Stimulated activated CD4-positive, alpha-beta T cell treated with anti-CD3 and anti-CD28 coated beads, Interleukin-2, amount 100 ng/mL, for 48 hours (primary cell): ENCODE measurements around the gene TOX3.

Experiments used
- DNase-seq, 2 donors: peaks; one replicate each; pipeline ENCODE4 v3.0.0-alpha.2; 2020

TOX3 gene

DNA sequence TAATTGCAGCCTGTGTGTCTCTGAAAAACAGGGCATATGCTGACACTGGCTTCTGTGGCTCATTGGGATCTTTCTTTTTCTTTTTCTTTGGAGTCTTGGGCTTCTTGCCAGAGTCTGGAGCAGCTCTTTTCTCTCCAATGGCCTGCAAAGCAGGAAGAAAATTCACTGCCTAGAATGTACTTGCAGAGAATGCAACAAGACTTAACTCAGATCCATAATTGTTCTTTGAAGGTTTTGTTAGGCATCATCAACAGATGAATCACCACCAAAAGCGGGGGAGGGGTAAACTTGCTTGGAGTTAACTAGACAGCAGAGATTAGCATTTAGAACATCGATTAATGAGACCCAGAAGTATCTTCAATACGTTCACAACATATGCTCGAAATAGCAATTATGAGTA lies 100.9 kb downstream of the TOX3 start:
- no peak for DNase-seq

DNA sequence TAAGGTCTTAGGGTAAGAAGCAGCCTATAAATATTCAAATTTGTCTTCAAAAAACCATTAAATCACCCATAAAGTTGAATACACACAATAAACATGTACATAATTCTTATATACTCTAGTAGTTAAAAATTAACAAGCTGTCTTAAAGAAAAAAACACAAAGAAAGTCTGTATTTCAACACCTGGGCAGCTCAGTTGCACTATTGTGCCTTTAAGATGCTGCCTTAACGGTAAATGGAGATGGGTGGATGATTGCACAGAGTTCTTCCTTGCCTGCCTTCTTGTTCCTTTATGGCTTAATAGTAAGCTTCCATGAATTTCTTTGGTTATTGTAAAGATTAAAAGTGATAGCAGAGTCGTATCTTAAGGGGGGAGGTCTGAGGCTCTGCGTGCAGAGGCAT lies 105.1 kb downstream of the TOX3 start:
- DNase-seq = no peak

DNA sequence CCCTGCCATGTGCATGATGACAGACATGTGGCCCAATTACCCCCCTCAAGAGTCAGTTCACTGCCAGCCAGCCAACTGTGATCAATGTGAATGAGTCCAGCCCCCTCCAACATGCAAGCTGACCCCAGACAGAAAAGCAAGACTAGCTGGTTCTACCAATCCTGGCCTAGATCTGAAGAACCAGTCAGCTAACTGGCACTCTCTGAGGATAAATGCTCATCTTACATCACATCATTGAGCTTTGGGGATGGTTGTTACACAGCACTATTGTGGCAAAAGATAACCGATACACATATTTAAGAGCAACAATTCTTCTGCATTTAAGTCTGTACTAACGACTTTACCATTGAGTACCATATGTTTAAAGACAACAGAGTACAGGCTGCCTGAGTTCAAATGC lies 106.7 kb downstream of the TOX3 start:
- no peak for DNase-seq

DNA sequence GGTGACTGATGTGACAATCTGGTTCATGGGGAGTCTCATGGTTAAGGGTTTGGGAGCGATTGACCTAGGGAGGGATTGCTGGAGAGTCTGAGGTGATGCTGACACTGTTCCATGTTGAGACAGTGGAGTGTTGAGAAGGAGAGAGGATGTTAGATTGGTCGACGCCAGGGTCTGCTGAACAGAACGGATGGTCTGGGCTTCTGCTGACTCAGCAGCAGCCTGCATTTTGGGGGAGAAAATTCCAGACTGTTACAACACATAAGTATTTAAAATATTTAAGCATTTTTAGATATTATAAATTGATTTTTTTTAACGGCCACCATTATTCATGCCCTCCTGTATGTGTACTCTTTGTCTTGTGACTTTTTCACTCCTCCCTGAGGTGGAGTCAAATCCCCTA lies 107.2 kb downstream of the TOX3 start:
- no peak for DNase-seq

DNA sequence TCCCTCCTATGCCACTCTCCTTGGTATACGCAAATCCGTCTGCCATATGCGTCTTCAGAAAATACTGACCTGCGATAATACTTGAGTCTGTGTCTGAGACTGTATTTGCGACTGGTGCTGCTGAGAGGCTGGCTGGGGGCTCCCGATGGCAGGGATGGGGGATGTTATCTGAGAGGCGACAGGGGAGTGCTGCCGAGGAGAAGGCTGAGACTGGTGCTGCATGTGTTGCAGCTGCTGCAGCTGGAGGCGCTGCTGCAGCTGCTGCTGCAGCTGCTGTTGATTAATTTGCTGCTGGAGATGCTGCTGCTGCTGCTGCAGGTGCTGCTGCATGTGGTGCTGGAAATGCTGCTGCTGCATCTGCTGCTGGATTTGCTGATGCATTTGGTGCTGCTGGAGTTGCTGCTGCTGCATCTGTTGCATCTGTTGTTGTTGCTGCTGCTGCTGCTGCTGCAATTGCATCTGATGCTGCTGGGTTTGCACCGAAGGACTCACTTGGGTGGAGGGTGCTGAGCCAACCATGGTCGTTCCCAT lies 107.7 kb downstream of the TOX3 start:
- DNase-seq = no peak

DNA sequence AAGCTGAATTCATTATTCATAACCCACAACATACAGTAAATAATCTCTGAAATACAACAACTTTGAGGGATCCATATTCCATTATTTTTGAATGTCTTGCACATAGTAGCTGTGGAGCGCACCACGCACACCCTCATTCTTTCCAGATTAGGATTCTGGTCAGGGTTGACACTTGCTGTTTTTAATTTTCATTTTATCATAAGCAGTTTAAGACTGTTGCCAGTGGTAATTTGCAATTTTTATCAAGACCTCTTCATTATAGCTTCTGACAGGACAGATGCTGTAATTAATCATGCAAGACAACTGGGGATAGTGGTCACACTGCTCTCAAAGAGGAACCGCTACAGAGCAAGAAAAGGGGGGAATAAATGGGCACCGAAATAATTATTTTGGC lies 109.7 kb downstream of the TOX3 start:
- DNase-seq = no peak

DNA sequence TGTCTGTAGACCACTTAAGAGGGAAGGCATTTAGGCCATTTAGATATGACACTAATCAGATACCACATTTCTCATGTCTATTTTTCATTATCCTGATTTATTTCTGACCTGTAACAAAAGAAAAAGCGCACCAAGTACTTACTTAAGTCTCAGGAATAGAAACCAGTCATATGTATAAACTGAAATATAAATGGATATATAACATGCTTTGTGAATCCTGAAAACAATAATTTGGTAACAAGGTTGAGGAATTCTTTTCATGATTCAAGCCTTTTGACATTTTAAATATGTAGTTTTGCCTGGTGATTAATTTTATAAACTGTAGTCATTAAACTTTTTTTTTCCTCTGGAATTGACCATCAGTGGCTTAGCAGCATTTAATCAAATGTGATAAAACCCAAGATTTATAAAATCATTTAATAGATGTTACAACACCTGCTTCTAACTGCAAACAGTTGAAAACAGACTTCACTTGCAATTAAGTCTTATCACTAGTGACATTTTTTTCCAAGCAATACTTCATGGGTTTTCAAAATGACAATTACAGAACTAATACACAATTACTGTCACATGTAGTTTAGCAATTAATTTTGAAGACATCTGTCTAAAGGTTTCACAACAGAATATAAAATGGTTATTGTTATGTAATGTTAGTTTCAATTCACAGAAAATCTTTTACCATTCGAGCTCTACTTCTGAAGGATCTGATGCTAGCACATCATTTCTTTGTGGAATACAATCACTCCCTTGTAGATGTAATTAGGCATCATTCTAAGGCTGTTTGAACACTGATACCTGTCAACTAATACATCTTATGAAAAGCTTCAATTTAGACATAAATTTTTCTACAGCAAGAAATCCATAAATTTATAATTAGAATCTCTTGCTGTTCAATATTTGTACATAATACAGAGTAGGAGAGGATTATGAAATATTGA lies 110.3 kb downstream of the TOX3 start:
- DNase-seq = no peak

DNA sequence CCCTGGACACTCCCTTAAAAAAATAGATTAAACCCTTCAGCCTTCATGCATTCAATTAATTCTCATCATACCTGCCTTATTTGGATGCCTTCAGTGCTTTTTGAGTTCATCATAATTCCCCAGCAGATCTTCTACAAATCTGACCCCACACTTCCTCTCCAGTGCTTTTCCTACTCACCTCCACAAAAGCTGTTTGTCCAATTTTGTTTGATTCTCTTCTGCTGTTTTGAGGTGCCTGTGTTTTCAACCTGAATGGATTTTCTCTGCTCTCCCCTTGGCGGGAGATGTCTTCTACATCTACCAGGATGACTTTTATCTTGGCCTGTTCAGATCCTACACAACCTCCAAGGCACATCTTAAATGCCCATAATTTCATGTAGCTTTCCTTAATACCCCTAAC lies 112.7 kb downstream of the TOX3 start:
- DNase-seq = no peak

DNA sequence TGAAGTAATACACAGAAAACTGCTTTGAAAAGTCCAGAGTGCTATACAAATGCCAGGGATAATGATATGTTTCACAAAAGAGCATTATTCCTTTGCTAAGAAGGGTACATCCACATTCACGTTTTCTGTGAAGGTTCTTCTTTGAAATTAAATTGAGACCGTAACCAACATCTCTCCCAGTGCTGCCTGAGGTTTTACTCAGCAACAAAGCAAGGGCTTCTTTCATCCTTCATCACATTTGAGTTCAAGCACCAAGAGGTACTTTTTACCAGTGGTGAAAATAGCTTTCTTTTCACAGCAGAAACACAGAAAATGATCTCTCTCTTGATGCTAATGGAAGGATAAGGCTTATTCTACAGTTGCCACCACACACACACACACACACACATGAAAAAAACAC lies 113.3 kb downstream of the TOX3 start:
- DNase-seq = no peak

DNA sequence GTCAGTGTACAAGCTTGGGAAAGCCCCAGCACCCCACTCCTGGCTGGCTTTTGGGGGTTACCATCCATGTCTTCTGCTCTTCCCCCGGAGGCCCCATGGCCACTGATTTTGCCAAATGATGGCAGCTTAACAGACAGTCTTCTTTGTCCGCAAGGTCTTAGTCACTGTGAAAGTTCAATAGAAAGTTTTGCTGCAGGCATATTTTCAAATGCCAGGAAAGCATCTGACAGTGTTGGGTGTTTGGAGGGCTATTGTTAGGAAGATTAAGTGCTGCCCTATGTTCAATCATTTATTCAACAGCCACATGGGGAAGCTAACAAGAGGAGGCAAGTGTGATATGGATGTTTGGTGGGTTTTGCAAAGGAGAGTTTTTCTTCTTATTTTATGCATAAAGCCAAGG lies 122.4 kb downstream of the TOX3 start:
- no peak for DNase-seq

DNA sequence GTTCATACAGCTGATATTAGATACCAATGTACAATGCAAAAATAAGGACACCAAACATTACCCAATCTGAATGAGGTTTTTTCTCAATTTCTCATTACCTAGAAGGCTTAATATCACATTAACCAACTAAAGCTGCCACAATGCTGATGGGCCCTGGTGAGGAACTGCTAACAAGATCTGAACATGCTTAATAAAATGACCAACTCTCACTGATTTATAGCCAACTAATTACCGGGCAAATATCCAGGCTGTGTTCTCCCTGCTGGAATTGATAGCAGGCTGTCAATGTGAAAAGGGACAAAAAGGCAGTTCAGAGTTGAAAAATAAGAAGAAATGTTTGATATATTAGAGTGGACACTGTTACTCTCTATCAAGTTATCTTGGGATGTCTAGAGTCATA lies 124.6 kb downstream of the TOX3 start:
- DNase-seq = no peak

DNA sequence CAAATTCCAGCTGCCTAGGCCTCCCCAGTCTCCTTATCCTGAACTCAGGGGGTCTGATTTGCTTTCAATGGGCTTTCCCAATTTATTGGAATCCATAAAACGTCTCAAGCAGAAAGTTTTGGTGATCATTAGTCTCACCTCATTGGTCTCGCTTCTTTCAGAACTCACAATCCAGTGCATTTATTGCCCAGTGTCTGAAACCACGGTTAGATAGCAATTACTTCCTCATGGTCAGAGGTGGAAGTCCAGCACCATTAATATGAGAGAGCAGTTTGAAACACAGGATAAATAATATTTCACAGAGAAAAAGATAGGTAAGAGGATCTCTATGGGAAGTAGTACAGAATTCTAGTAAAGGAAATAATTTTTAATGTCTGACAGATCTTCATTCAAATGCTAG lies 128.7 kb downstream of the TOX3 start:
- no peak for DNase-seq

DNA sequence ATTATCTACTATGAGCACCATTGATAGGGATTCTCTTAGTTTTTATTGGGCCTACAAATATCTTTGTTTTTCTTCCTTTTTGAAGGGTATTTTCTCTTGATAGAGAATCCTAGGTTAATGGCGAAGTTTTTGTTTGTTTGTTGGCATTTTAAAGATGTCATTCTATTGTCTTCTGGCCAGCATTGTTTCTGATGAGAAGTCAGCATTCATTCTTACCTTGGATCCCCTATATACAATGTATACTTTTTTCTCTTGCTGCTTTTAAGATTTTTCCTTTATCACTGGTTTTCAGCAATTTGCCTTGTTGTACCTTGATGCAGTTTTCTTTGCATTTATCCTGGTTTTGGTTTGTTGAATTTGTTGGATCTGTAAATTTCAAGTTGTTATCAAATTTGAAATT lies 130.1 kb downstream of the TOX3 start:
- DNase-seq = no peak

DNA sequence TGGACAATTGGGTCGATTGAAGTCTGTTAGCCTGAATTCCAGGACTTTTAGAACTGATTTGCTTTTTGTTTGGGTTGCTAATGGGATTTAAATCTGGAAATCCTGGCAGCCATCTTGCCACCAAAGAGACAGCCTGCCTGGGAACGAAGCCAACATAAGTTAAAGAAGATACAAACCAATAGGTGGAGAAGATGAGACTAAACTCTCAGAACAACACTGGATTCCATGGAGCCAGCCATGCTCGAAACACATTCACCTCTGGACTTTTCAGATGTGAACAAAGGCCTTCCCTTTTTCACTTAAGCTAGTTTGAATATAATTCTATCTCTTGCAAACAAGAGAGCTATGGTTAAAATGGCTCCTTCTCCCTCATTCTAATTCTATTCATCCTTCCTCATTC lies 135.9 kb downstream of the TOX3 start:
- no peak for DNase-seq

DNA sequence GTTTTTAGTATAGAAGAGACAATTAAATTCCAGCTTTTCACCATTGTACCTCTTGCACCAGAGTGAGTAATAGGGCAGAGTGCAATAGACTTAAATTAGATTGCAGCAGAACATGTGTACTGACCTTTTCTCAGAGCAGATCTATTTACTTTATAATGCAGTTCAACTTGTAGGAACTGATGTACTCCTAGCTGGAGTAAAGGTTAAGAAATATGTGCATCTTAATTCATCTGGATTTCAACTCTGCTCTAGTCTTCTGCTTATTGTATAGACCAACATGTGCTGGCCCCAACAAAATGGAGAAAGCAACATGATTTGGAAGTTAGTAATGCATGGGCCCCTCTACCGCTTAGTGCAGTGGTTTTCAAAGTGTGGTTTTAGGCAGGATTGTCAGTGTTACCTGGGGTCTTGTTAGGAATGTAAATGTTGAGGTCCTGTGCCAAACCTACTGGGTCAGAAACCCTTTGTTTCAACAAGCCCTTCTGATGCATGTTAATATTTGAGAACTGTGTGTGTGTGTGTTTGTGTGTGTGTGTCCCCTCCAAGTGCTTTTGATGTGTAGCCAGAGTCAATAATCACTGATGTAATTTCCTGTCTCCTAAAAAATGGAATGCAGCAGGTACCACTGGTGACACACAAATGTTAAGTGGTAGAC lies 138.6 kb downstream of the TOX3 start:
- DNase-seq = no peak

DNA sequence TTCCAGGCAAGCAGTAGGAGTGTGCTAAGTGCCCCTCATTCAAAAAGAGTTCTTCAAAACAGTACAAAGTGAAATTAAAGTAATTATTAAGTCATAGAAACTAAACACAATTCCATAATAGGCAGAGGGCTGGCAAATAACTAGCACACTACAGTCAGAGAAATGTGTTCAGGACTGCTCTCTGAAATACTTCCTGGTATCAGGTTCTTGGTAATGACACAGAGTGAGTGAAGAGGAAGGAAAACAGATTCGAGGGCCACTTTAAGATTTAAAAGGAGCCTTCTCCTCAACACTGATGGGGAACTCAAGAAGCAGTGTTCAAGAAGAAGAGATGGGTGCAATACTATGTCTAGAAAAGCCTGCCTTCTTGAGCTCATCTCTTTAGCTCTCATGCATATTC lies 139.2 kb downstream of the TOX3 start:
- no peak for DNase-seq

DNA sequence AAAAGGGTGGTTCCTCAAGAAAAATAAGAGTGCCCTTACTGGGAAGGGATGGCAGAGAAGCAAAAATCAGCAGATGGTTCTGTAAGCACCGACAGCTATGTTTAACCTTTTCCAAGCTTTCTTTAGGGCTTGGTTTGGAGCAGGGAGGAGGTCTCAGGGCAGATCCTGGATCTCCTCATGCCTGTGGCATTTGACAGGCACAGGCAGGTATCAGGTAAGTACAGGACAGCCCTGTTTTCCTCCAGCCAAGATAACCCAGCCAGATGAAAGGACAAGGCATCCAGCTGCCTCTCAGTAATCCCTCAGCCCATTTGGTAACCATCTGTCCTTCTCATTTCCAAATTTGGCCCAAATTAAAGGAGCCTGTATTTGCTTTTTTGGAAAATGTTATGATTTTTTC lies 141.5 kb downstream of the TOX3 start:
- no peak for DNase-seq

DNA sequence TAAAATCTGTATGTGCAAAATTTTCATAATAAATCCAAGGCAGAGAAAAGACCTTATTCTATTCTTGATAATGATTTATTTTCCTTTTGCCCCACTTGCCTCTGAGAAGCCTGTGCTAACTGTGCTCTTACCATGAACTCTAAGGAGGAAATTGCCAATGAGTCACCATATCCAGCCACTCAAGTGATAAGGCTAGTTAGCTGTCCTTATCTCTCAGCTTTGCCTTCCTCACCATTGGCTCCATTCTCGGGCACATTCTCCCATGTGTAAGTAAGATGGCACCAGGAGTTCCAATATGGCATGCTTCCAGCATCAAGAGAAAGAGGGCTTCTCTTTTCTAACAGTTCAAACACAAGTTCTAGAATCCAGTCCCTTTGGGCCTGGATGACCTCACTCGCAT lies 142.4 kb downstream of the TOX3 start:
- no peak for DNase-seq

DNA sequence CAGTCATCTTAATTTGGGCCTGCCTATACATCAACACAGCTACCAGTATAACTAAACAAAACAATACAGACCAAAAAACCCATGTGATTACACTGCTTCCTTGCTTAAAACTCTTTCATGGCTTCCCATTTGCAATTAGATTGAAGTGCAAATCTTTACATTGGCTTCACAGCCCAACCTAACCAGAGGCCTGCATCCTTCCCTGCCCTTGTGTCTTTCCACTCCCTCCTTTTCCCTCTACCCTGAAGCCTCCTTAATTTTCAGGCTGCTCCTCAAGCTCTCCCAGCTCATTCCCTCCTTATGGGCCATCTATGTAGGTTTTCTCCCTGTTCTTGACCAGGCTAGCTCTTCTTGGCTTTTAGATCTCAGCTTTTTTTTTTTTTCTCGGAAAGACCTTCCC lies 147.8 kb downstream of the TOX3 start:
- DNase-seq = no peak

DNA sequence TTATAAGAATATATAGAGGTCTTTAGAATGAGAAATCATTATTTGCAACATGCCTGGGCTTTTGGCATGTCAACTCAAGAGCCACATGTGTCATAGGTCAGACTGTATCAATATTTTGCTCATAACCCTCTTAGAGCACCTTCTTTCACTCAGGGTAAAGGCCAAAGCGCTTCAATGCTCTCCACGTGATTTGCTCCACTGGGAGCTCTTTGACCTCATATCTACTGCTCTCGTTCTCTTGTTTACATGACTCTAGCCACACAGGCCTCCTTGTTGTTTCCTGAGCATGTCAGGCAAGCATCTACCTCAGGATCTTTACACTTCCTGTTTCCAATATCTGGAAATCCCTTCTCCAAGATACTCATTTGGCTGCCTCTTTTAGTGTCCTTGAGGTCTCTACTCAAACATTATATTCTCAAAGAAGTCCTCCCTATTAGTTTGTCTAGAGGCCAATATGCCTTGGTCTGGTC lies 148.4 kb downstream of the TOX3 start:
- DNase-seq = no peak

DNA sequence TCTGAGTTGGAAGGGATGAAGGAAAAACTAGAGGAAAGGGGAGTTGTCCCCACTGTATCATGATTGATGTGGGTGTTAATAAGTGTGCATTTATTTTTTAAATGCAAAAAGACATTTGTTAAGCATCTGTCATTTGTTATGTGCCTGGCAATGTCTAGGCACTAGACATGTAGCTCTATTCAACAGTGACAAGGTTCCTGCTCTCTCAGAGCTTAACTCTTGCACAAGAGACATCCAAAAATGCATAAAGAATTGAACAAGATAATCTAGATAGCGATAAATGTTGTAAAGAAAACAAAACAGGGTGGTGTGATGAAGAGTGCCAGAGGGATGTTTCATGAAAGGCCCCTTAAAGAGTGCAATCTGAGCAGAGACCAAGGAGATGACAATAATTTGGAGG lies 148.9 kb downstream of the TOX3 start:
- no peak for DNase-seq

DNA sequence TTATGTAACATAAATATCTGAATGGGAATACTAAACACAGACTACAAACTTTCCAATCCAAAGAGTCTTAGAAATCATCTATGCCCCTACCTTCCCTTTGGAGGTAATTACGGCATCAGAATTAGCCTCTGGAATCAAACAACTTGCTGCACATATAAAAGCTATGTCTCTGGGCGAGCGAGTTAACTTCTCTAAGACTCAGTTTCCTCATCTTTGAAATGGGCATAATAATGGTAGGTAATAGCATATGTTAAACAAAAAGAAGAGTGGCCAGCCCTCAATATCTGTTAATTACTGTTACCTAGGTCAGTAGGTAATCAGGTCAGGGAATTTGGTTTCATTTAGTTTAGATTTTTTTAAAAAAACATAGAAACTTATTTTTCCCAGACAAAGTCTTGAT lies 153.5 kb downstream of the TOX3 start:
- no peak for DNase-seq

DNA sequence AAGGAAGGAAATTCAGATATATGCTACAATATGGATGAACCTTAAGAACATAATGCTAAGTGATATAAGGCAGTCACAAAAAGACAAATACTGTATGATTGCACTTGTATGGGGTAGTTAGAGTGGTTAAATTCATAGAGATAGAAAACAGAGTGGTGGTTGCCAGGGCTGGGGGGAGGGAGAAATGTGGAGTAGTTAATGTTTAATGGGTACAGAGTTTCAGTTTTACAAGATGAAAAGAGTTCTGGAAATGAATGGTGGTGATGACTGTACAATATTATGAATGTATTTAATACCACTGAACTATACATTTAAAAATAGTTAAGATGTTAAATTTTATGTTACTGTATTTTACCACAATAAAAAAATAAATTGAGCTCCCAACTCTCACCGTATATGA lies 157.9 kb downstream of the TOX3 start:
- DNase-seq = no peak
